Measurements from ENCODE around the gene NRM.

The NRM gene

DNA sequence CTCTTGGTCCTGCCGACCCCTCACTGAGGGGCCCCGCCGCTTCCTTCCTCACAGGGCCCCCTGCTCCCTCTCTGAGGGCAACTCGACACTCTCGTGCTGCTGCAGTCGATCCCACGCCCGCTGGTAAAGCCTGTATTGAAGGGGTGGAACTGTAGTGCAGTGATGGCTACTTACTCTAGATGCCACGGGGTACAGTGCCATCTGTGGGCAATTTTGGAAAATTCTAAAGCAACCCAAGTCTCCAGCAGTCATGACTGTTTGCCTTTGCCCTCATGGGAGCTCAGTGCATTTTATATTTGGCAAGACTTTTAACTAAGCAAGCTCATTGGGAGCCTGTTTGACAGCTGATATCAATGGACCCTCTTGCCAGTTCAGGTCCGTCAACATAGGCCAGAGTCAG, 50.3 kb downstream of the NRM start:
- TF ChIP-seq Cebpa-rat (IDR thresholded peaks at IDR 0.05): no peak
- Histone ChIP-seq H3K9ac (no peak overlapping the region; the same call in 1 of the 2 replicates), H3K36me3 (peaks cover 98% of the 10 kb centered on the region), H3K9me3 (no peaks in the 10 kb centered on the region), H3K4me2 (no peak overlapping the region), H3K27ac (no peak overlapping the region), H3K4me1 (no peaks in the 10 kb centered on the region), H4K20me1 (peaks cover 16% of the 10 kb centered on the region), H3K27me3 (no peaks in the 10 kb centered on the region), H3K4me3 (no peak overlapping the region)

Measured in BLaER1 (cell line).